Colonic mucosa (tissue), 4 donors: Measurements from ENCODE around the gene CLCN5. TPM values are rescaled to one million over a fixed set of nuclear protein-coding genes. Genes with fewer than 3 reads are reported as not detected.

Experiments used
- DNase-seq: peaks from one replicate; pipeline ENCODE4 v3.0.0-alpha.2; 2020
- H3K27ac ChIP-seq: fragments of 200-600 bp; one replicate; pipeline ENCODE4 v1.8.0; 2021
- H3K27me3 ChIP-seq: fragments of 200-600 bp; one replicate; pipeline ENCODE4 v1.8.0; 2021
- H3K36me3 ChIP-seq: fragments of 200-600 bp; one replicate; pipeline ENCODE4 v1.8.0; 2021
- H3K4me1 ChIP-seq: fragments of 200-600 bp; one replicate; pipeline ENCODE4 v1.8.0; 2021; ENCODE audit warnings: mild to moderate bottlenecking
- H3K4me3 ChIP-seq: fragments of 200-600 bp; one replicate; pipeline ENCODE4 v1.8.0; 2021
- H3K9ac ChIP-seq, 2 donors: one replicate each; pipeline ENCODE4 v1.7.0; 2013; ENCODE audit warnings: control low read depth in 2 of 2, low read depth in 2 of 2, low read length in 2 of 2
- H3K9me3 ChIP-seq: fragments of 200-600 bp; one replicate; pipeline ENCODE4 v1.8.0; 2021
- intact Hi-C: fragments of 100-400 bp; cut with DNase I; formaldehyde crosslinking; loops from one replicate; pipeline ENCODE4 v1.14.1; 2022
- total RNA-seq, 2 donors: library from RNA; stranded (reverse); fragmentation: NEBNext Ultra II Directional in 1 of 2; extraction: Animal tissue kit (Norgen Biotek cat#: 25700) in 1 of 2; gene quantifications; one replicate each; pipeline ENCODE4 v1.2.1, GENCODE V29; 2021
- TF ChIP-seq, protein P1 (sequence below): fragments of 200-600 bp; IDR thresholded peaks from one replicate; pipeline ENCODE4 v1.8.0; 2022; ENCODE audit warnings: antibody characterized with exemption, mild to moderate bottlenecking
- donor health status: healthy.
- donor health status: DM: no; HTN: no; CAD: no.
- donor health status: DM: no; HTN: no; CAD: no.

Gene CLCN5
- total RNA-seq, 2 donors from 2014 or later: 9.7 to 10.0 TPM

DNA sequence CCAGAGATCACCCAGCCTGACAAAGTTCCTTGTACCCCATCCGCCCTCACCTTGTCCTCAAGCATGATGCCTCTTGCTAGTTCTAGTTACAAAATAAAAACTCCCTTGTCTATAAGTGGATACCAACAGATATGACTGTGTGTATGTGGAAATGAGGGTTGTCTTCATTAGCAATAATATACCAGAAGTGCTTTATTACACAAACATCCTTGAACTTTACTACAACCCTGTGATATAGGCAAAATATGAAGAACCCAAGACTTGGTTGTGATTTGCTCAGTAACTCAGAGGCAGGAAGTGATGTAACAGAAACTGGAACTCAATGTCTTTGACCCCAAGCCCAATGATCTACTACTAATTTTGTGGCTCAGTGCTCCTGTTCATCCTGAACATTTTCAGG is 180.8 kb downstream of the CLCN5 start:
- no peak for DNase-seq

DNA sequence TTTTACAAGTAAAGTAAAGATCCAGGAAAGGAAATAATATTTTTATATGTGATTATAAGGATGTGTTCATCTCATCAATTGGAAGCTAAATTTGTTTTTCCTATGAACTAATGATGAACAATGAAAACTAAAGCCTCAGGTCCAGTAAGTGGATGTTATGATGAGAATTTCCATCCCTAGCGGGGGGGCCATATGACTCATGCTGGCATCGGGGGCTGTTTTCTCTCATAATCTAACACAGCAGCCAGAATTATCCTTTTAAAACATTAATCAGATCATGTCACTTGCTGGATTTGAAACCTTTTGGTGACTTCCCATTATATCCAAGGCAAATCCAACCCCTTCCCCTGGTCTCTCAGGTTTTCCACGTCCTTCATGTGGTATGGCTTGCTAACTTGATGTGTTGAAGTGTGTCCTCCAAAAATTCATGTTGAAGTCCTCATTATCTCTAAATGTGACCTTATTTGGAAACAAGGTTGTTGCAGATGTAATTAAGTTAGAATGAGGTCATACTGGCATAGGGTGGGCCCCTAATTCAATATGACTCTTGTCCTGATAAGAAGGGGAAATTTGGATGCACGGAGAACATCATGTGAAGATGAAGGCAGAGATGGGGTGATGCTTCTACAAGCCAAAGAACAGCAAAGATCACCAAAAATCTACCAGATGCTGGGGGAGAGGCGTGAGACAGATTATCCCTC is 181.6 kb downstream of the CLCN5 start:
- Histone ChIP-seq H3K27ac (no peak overlapping the region), H3K27me3 (no peaks in the 10 kb centered on the region), H3K4me3 (no peak overlapping the region), H3K36me3 (no peaks in the 10 kb centered on the region), H3K4me1 (no peaks in the 10 kb centered on the region), H3K9me3 (no peaks in the 10 kb centered on the region), H3K9ac (no peak overlapping the region)
- TF ChIP-seq, protein P1, sequence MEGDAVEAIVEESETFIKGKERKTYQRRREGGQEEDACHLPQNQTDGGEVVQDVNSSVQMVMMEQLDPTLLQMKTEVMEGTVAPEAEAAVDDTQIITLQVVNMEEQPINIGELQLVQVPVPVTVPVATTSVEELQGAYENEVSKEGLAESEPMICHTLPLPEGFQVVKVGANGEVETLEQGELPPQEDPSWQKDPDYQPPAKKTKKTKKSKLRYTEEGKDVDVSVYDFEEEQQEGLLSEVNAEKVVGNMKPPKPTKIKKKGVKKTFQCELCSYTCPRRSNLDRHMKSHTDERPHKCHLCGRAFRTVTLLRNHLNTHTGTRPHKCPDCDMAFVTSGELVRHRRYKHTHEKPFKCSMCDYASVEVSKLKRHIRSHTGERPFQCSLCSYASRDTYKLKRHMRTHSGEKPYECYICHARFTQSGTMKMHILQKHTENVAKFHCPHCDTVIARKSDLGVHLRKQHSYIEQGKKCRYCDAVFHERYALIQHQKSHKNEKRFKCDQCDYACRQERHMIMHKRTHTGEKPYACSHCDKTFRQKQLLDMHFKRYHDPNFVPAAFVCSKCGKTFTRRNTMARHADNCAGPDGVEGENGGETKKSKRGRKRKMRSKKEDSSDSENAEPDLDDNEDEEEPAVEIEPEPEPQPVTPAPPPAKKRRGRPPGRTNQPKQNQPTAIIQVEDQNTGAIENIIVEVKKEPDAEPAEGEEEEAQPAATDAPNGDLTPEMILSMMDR: no peak
- DNase-seq: no peak
- intact Hi-C loops: loop anchor here (5.0 kb wide), 1 partner anchor 98 kb away; the partner anchor contains the start of genes AKAP4 and CCNB3

More for the DNA sequence above, 180.8 kb downstream of the CLCN5 start:
- H3K4me1 ChIP-seq: no peaks in the 10 kb centered on the region
- H3K9ac ChIP-seq: no peak overlapping the region
- H3K9me3 ChIP-seq: no peaks in the 10 kb centered on the region
- H3K4me3 ChIP-seq: no peak overlapping the region
- intact Hi-C loops: loop anchor here (5.0 kb wide), 1 partner anchor 99 kb away; the partner anchor contains the start of genes AKAP4 and CCNB3
- no peak overlapping the region for H3K27ac ChIP-seq
- H3K36me3 ChIP-seq: no peaks in the 10 kb centered on the region
- no peaks in the 10 kb centered on the region for H3K27me3 ChIP-seq
- TF ChIP-seq, protein P1: no peak

DNA sequence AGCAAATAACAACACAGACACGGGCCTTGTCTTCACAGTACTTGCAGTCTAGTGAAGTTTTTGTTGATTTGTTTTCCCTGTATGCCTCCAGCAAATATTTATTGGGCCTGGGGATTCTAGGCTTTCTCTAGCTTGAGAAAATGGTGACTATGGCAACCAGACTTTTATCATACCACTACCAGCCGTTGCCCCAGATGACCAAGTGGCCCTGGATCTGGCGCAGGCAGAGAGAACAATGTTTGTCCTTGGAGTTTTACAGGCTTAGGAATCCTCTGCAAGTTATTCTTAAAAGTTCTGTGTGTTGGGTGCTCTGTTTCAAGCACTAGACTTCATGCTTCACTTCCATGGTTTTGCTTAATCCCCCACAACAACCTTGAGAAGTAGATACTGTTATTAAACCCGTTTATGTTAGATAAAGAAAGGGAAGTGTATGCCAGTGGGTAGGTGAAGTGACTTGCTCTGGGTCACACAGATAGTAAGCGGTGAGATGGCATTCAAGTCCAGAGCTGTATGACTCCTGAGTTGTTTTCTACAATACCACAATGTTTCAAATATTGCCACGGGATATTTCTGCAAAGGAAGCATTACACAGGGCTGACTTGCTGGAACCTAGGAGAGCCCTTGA is 183.8 kb downstream of the CLCN5 start:
- Histone ChIP-seq H3K36me3 (no peaks in the 10 kb centered on the region), H3K27ac (no peak overlapping the region), H3K9ac (no peak overlapping the region), H3K4me3 (no peak overlapping the region), H3K27me3 (no peaks in the 10 kb centered on the region), H3K9me3 (no peaks in the 10 kb centered on the region), H3K4me1 (no peaks in the 10 kb centered on the region)
- intact Hi-C loops: no loop called here
- no peak for DNase-seq
- TF ChIP-seq, protein P1: no peak

DNA sequence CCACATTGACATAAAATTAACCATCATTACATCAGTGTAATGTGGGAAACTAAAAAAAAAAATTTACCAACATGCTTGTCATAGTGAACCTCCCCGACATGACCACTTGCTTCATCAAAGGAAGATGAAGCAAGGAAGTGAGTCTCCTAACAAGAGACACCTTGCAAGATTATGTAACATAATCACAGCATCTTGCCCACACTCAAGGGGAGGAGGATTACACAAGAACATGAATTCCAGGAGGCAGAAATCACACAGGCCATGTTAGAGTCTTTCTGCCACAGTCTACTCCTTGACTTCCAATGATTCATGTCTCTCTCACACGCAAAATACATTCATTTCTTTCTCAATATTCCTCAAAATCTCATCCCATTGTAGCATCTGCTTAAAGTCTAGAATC is 185.1 kb downstream of the CLCN5 start:
- no peak for DNase-seq
- H3K9ac ChIP-seq: no peak overlapping the region
- no peak overlapping the region for H3K4me3 ChIP-seq
- no peaks in the 10 kb centered on the region for H3K4me1 ChIP-seq
- TF ChIP-seq, protein P1: no peak
- no peaks in the 10 kb centered on the region for H3K36me3 ChIP-seq
- H3K27ac ChIP-seq: no peak overlapping the region
- intact Hi-C loops: no loop called here
- H3K9me3 ChIP-seq: no peaks in the 10 kb centered on the region
- no peaks in the 10 kb centered on the region for H3K27me3 ChIP-seq

DNA sequence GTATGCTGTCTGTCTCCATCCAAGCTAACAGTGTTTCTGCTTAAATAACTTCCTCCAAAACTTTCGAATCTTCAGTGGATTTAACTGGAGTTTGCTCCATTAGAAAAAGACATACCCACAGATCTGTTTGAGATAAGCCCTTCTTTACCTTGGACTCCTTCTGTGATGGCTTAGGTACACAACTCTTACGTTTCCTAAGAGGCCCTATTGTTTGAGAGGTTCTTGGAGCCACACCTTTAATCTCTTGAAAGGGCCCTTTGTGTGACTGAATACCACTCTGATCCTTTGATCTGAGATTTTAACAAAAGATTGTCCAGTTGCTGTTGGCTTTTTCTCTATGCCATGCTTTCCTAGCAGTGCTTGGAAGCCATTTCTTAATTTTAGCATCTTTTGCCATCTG is 185.9 kb downstream of the CLCN5 start:
- Histone ChIP-seq H3K9me3 (no peaks in the 10 kb centered on the region), H3K27ac (no peak overlapping the region), H3K36me3 (no peaks in the 10 kb centered on the region), H3K27me3 (no peaks in the 10 kb centered on the region), H3K9ac (no peak overlapping the region), H3K4me1 (no peaks in the 10 kb centered on the region), H3K4me3 (no peak overlapping the region)
- intact Hi-C loops: no loop called here
- no peak for DNase-seq
- TF ChIP-seq, protein P1: no peak
